K562 (cell line): ENCODE data around the gene RELL2. TPM values are rescaled to one million over a fixed set of nuclear protein-coding genes. Genes with fewer than 3 reads are reported as not detected.
A peak's percentile ranks its signal among the peaks of the same experiment; 100 is the strongest.

ENCODE experiments used
- CBFA2T3 ChIP-seq: fragments of 450-650 bp; IDR thresholded peaks from 2 replicates; pipeline ENCODE4 v1.6.1; 2017
- ELF4 ChIP-seq: fragments of 450-650 bp; formaldehyde crosslinking; IDR thresholded peaks from 2 replicates; pipeline ENCODE4 v1.4.0; 2022; ENCODE audit warnings: missing genetic modification characterization
- ESRRB ChIP-seq: fragments of 250-450 bp; sonication (Bioruptor Pico); IDR thresholded peaks from 2 replicates; pipeline ENCODE4 v1.5.0; 2020; ENCODE audit warnings: mild to moderate bottlenecking, moderate library complexity, borderline replicate concordance
- NBN ChIP-seq: fragments of 450-650 bp; IDR thresholded peaks from 2 replicates; pipeline ENCODE4 v1.6.1; 2016; ENCODE audit warnings: low read depth, mild to moderate bottlenecking
- NCOR1 ChIP-seq: fragments of 450-650 bp; IDR thresholded peaks from 2 replicates; pipeline ENCODE4 v1.6.1; 2016; ENCODE audit warnings: mild to moderate bottlenecking, moderate library complexity
- NR3C1 ChIP-seq: sonication (generic); formaldehyde crosslinking; IDR thresholded peaks from 2 replicates; pipeline ENCODE4 v1.8.1; 2022; ENCODE audit warnings: missing genetic modification reagents
- POLR2G ChIP-seq: fragments of 200-400 bp; formaldehyde crosslinking; IDR thresholded peaks from 2 replicates; pipeline ENCODE4 v1.6.1; 2017; ENCODE audit warnings: low read depth, mild to moderate bottlenecking, antibody characterized with exemption, low read length, moderate library complexity
- PTTG1 ChIP-seq: fragments of 450-650 bp; IDR thresholded peaks from 2 replicates; pipeline ENCODE4 v1.6.1; 2016; ENCODE audit warnings: low read depth, mild to moderate bottlenecking, missing genetic modification characterization, missing compliant biosample characterization
- RBM15 ChIP-seq: fragments of 200-400 bp; formaldehyde crosslinking; IDR thresholded peaks from 2 replicates; pipeline ENCODE4 v1.6.1; 2018; ENCODE audit warnings: mild to moderate bottlenecking, low read length, moderate library complexity; ENCODE audit not compliant: insufficient read depth
- SMAD2 ChIP-seq: fragments of 150-350 bp; IDR thresholded peaks from 2 replicates; pipeline ENCODE4 v1.6.1; 2014; ENCODE audit warnings: low read depth, mild to moderate bottlenecking, low read length
- STAT5A ChIP-seq: IDR thresholded peaks from 2 replicates; pipeline ENCODE4 v1.6.1; 2012; ENCODE audit warnings: low read length, inconsistent platforms, borderline replicate concordance
- TCF3 ChIP-seq: sonication (generic); formaldehyde crosslinking; IDR thresholded peaks from 2 replicates; pipeline ENCODE4 v1.4.0; 2020; ENCODE audit warnings: mild to moderate bottlenecking, missing genetic modification reagents
- TEAD4 ChIP-seq, 2 experiments: sonication (generic) in 1 of 2; formaldehyde crosslinking in 1 of 2; IDR thresholded peaks; 2 replicates each; pipeline versions ENCODE4 v1.6.1 to v1.8.0; 2012 to 2022; ENCODE audit warnings: borderline replicate concordance in 1 of 2, inconsistent platforms in 1 of 2, low read length in 1 of 2, mild to moderate bottlenecking in 1 of 2, missing genetic modification reagents in 1 of 2
- ZNF165 ChIP-seq: fragments of 250-450 bp; sonication (Bioruptor Pico); IDR thresholded peaks from 2 replicates; pipeline ENCODE4 v1.4.0; 2020; ENCODE audit warnings: borderline replicate concordance
- polyA plus RNA-seq, 8 experiments: library from polyadenylated mRNA; depleted of rRNA in 4 of 8; stranded (reverse) in 5 of 8; unstranded in 3 of 8; fragments of >200 nt; fragmentation: Nextera tagmentation in 2 of 8; fragmentation: Illumina TruSeq in 1 of 8; extraction: Ambion mirVana in 2 of 8; extraction: Trizol in 1 of 8; gene quantifications; 2 replicates each; pipeline versions ENCODE4 v1.2.1 to v1.2.3, GENCODE V29; 2011 to 2014; ENCODE audit warnings: inconsistent platforms in 1 of 8, missing spikeins in 1 of 8
- total RNA-seq, 7 experiments: library from RNA; depleted of rRNA in 6 of 7; stranded (reverse); fragments of >200 nt in 6 of 7; fragmentation: Illumina TruSeq in 2 of 7; extraction: Trizol in 2 of 7; gene quantifications; 2 replicates each; pipeline versions ENCODE4 v1.2.1 to v1.2.3, GENCODE V29; 2011 to 2021; ENCODE audit warnings: low replicate concordance in 1 of 7
- TF ChIP-seq, protein P1 (sequence below): fragments of 250-450 bp; sonication (Bioruptor Pico); IDR thresholded peaks from 2 replicates; pipeline ENCODE4 v1.5.0; 2021; ENCODE audit warnings: mild to moderate bottlenecking, moderate library complexity
- TF ChIP-seq, protein P2 (sequence below), 3 experiments: IDR thresholded peaks in 2 of 3; conservative IDR thresholded peaks in 1 of 3; 2 replicates each; pipeline ENCODE4 v1.5.1; 2011 to 2012; ENCODE audit warnings: low read length in 3 of 3, mild to moderate bottlenecking in 3 of 3, control low read depth in 2 of 3, improper control_type of control experiment in 1 of 3, inconsistent platforms in 1 of 3, low read depth in 1 of 3, mixed read lengths in 1 of 3, moderate library complexity in 1 of 3; ENCODE audit not compliant: insufficient read depth in 2 of 3
- TF ChIP-seq, protein P3 (sequence below), 2 experiments: fragments of 450-650 bp; IDR thresholded peaks; 2 replicates each; pipeline ENCODE4 v1.6.1; 2018; ENCODE audit warnings: mild to moderate bottlenecking in 2 of 2, low read depth in 1 of 2; ENCODE audit not compliant: partially characterized antibody in 2 of 2

Gene RELL2
- total and polyA plus RNA-seq, 9 of the 15 experiments (the other 6 are each of a cell fraction or from before 2014, with no cell fraction given) = 0.06 to 36.0 (median 14.3) TPM

DNA sequence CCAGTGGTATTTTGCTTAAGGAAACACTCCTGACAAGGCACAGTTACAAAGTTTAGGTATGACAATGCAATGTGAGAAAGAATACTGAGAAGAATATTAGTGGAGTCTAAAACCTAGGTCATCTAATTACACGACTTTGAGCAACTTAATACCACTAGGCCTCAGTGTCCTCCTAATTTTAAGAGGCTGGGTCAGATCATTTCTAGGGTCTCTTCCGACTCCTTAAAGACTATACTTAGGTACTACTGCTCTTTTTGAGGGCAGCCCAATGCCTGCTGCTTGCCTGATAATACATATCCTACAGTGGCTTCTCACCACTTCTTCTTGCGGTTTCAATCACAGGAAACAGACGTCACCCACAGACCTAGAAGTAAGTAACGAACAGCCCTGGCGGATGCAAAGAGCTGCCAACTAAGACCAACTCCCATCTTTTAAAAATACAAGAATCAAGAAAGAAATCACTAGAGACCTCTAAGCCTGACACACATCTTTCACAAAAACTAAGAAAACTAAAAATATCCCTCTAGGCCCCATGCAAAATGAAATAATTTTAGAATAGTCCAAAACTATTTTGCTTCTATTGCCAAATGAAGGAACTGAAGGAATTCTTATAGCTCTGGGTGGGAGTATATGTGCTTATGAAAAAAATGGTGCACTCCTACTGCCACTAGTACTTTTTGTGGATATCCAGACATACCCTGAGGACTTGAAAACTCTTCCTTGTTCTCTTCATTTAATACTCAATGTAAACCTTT lies 31.1 kb upstream of the RELL2 start (continued):
- TF ChIP-seq NBN (peak; percentile 86; the same call in 1 of the 2 replicates), PTTG1 (no peak), ESRRB (CRISPR knock-in tag) (no peak), CBFA2T3 (peak; percentile 96), SMAD2 (no peak), NR3C1 (CRISPR knock-in tag) (no peak), RBM15 (no peak), TCF3 (peak; percentile 95), ZNF165 (no peak), ELF4 (CRISPR knock-in tag) (no peak), TEAD4 (IDR thresholded peaks at IDR 0.05; ENCODE audit: low read length) (peak; percentile 96), TEAD4 (CRISPR knock-in tag; IDR thresholded peaks at IDR 0.05; ENCODE audit: borderline replicate concordance) (no peak), STAT5A (peak; percentile 87), NCOR1 (peak; percentile 90), POLR2G (no peak)
- TF ChIP-seq, protein P1, sequence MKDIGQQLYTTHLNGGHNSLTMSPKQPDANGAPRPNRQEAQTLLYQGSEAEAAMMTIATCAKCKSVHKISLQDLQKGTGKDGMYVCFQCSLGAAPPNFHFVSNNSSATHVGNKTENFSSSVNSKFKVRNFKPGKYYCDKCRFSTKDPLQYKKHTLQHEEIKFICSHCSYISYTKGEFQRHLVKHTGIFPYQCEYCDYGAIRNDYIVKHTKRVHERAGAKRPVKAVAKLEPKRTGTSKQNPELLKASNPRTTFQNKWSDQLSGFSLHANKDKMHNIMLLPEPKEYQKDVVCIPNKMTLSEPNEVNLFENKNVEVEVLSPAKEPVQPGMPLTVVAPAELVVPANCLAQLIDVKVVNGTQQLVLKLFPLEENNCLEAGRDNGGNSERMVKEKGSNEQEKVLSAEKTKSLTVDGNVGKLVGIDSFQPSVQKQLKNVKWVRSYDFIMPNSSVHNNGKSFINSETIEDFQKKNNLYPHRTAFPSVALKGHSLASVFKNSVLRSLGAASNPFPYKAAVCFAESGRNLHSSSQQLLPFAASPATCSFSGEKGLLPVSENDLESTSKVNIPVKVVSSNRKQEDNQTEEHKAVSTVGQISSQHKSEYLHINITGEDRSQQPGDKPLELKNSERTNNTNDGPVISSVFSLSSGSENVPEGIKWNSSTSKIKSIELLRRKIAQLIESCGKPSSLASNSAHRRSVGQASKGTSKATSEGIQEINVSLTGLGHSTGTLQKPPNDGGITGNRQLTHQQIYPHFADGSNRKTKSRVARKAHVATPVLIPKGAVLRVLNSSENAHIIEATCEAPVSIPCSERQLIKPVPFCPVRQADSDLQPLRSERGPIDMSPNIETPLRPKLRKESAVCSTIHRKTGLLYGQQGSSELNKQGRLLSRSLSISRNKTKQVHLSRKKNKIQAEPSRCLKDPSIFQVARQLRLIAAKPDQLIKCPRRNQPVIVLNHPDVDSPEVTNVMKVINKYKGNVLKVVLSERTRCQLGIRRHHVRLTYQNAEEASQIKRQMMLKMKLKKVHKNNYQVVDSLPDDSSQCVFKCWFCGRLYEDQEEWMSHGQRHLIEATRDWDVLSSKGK = no peak
- TF ChIP-seq, protein P2, sequence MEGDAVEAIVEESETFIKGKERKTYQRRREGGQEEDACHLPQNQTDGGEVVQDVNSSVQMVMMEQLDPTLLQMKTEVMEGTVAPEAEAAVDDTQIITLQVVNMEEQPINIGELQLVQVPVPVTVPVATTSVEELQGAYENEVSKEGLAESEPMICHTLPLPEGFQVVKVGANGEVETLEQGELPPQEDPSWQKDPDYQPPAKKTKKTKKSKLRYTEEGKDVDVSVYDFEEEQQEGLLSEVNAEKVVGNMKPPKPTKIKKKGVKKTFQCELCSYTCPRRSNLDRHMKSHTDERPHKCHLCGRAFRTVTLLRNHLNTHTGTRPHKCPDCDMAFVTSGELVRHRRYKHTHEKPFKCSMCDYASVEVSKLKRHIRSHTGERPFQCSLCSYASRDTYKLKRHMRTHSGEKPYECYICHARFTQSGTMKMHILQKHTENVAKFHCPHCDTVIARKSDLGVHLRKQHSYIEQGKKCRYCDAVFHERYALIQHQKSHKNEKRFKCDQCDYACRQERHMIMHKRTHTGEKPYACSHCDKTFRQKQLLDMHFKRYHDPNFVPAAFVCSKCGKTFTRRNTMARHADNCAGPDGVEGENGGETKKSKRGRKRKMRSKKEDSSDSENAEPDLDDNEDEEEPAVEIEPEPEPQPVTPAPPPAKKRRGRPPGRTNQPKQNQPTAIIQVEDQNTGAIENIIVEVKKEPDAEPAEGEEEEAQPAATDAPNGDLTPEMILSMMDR (IDR thresholded peaks at IDR 0.05 in 2 of 3, conservative IDR thresholded peaks at IDR 0.05 in 1 of 3; ENCODE audit: insufficient read depth in 2 of 3, low read depth in 1 of 3, low read length in 3 of 3) = no peak
- TF ChIP-seq, protein P3, sequence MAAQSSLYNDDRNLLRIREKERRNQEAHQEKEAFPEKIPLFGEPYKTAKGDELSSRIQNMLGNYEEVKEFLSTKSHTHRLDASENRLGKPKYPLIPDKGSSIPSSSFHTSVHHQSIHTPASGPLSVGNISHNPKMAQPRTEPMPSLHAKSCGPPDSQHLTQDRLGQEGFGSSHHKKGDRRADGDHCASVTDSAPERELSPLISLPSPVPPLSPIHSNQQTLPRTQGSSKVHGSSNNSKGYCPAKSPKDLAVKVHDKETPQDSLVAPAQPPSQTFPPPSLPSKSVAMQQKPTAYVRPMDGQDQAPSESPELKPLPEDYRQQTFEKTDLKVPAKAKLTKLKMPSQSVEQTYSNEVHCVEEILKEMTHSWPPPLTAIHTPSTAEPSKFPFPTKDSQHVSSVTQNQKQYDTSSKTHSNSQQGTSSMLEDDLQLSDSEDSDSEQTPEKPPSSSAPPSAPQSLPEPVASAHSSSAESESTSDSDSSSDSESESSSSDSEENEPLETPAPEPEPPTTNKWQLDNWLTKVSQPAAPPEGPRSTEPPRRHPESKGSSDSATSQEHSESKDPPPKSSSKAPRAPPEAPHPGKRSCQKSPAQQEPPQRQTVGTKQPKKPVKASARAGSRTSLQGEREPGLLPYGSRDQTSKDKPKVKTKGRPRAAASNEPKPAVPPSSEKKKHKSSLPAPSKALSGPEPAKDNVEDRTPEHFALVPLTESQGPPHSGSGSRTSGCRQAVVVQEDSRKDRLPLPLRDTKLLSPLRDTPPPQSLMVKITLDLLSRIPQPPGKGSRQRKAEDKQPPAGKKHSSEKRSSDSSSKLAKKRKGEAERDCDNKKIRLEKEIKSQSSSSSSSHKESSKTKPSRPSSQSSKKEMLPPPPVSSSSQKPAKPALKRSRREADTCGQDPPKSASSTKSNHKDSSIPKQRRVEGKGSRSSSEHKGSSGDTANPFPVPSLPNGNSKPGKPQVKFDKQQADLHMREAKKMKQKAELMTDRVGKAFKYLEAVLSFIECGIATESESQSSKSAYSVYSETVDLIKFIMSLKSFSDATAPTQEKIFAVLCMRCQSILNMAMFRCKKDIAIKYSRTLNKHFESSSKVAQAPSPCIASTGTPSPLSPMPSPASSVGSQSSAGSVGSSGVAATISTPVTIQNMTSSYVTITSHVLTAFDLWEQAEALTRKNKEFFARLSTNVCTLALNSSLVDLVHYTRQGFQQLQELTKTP (IDR thresholded peaks at IDR 0.05; ENCODE audit: low read depth in 1 of 2, partially characterized antibody in 2 of 2) = peak; percentile 51 to 74
